Hepatocyte (in vitro differentiated cells): ENCODE data around the gene SRRM2.

Experiments used
- EZH2 ChIP-seq: fragments of 200-600 bp; sonication (generic); IDR thresholded peaks from 2 replicates; pipeline ENCODE4 v1.6.1; 2016; ENCODE audit warnings: antibody characterized with exemption, mild to moderate bottlenecking, borderline replicate concordance
- TF ChIP-seq, protein P1 (sequence below): fragments of 200-600 bp; sonication (generic); IDR thresholded peaks from 2 replicates; pipeline ENCODE4 v1.5.1; 2016; ENCODE audit warnings: antibody characterized with exemption, mild to moderate bottlenecking; ENCODE audit not compliant: poor library complexity

DNA sequence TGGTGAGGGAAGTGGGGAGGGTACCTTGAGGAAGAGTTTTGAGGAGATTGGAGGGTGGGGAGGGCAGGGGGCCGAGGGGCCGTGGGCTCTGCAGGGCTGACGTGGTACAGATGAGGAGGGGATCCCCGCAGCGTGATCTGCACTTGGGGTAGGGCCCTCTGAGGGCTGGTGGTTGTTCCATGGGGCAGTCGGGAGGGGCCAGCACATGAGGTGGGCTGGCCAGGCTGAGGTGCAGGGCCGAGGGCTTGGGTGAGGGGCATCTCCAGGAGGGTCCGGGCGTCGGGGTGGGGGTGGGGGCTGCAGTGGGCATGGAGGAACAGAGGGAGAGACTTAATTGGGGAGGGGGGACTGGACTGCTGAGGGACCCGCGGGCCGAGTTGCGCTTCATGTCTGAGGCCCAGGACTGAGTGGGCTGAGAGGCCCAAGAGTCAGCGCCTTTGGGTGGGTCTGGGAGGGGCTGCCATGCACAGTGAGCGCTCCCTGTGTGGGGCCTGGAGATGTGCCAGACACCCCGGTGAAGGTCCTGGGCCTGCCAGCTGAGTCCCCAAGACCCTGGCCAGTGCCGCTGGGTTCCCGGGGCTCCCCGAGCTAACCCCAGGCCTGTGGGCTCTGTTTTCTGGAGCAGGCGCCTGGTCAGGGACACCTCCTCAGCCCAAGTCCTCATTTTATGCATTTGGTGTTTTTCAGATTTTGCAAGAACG is 45.7 kb upstream of the SRRM2 start:
- TF ChIP-seq, protein P1, sequence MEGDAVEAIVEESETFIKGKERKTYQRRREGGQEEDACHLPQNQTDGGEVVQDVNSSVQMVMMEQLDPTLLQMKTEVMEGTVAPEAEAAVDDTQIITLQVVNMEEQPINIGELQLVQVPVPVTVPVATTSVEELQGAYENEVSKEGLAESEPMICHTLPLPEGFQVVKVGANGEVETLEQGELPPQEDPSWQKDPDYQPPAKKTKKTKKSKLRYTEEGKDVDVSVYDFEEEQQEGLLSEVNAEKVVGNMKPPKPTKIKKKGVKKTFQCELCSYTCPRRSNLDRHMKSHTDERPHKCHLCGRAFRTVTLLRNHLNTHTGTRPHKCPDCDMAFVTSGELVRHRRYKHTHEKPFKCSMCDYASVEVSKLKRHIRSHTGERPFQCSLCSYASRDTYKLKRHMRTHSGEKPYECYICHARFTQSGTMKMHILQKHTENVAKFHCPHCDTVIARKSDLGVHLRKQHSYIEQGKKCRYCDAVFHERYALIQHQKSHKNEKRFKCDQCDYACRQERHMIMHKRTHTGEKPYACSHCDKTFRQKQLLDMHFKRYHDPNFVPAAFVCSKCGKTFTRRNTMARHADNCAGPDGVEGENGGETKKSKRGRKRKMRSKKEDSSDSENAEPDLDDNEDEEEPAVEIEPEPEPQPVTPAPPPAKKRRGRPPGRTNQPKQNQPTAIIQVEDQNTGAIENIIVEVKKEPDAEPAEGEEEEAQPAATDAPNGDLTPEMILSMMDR = no peak
- TF ChIP-seq EZH2 = no peak
